Glomerular endothelial cell (primary cell): ENCODE data around the gene TMEM54. TPM values are rescaled to one million over a fixed set of nuclear protein-coding genes. Genes with fewer than 3 reads are reported as not detected.

ENCODE experiments used
- DNase-seq: peaks from one replicate; pipeline ENCODE4 v3.0.0-alpha.2; 2011; ENCODE audit warnings: low read depth, low spot score; ENCODE audit errors: extremely low read depth
- total RNA-seq: library from RNA; depleted of rRNA; stranded (reverse); fragments of >200 nt; gene quantifications from 2 replicates; pipeline ENCODE4 v1.2.3, GENCODE V29; 2015

TMEM54 gene
- total RNA-seq, 1 donor from 2014 or later = 45.4 TPM

DNA sequence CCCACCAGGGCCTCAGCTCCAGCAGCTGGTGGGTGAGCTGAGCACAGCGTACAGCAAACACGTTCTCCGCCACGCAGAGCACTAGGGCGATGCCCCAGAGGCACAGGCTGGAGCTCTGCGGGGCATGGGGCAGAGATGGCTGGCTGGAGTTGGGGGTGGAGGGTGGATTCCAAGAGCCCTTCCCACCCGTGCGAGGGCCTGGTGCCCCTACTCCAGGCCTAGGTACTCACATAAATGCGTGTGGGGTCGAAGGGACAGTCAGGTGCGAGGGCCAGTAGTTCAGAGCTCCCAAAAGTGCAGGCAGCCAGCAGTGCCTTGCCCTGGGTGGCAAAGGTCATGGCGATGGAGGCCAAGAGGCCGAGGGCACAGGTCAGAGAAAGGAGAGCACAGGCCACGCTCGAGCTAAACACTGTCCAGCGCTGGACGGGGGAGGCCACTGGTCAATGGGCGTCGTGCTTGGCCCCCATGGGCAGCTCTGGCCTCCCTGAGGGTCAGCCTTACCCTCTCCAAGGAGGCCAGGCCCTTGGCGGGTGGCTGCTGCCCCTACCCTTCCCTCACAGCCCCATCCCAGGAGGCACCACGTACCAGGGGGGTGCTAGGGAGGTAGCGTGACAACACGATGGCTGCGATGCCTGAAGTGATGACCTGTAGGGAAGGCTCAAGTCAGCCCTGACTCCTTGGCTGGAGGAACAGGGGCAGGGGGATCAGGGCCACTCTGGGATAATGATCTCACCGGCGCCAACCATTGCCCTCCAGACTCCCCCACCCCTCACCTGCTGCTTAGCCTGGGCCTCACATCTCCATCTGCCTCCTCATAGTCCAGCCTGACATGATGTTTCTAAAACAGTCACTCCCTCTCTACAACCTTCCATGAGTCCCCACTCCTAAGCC, 5.6 kb downstream of the TMEM54 start:
- no peak for DNase-seq

DNA sequence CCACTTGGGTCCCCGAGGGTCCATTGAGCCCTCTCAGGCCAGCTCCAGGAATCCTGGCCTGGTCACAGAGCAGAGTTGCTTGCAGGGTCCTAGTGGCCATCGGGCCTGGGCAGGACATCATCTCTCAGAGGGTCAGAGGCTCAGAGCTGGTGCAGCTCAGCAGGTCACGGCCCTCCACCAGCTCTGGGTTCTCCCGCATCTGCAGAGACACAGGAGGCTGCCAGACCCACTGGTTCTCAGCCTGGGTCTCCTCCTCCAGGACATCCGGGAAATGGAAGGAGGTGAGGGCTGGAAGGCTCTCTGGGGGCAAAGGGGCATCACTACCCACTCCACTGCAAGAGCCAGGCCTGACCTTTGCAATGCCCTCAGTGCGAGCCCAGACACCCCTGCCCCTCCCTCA, 6.5 kb downstream of the TMEM54 start:
- DNase-seq = no peak

DNA sequence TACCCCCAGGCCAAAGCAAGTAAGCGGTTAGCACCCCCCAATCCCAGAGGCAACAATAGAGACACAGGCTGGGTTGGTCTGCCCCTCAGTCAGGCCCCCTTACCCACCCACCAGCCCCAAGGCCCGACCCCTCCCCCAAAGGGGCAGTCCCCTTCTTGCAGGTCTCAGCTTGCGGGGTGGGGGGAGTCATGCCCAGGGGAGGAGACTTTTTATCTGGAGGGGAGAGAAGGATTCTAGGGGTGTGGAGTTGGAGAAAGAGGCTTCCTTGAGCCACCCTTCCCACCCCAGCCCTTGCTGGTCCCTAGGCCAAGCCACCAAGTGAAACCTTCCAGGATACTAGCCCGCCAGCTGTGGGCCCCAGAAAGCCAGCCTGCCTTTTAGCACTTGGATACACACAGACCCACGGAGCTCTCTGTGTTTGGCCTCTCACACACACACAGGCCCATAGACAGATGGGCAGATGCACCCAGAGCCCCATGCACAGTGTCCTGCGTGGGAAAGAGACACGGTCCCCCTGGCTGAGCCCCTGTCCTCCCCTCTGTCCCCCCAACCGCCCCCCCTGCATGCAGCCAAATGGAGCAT, 7.1 kb downstream of the TMEM54 start:
- DNase-seq = no peak

DNA sequence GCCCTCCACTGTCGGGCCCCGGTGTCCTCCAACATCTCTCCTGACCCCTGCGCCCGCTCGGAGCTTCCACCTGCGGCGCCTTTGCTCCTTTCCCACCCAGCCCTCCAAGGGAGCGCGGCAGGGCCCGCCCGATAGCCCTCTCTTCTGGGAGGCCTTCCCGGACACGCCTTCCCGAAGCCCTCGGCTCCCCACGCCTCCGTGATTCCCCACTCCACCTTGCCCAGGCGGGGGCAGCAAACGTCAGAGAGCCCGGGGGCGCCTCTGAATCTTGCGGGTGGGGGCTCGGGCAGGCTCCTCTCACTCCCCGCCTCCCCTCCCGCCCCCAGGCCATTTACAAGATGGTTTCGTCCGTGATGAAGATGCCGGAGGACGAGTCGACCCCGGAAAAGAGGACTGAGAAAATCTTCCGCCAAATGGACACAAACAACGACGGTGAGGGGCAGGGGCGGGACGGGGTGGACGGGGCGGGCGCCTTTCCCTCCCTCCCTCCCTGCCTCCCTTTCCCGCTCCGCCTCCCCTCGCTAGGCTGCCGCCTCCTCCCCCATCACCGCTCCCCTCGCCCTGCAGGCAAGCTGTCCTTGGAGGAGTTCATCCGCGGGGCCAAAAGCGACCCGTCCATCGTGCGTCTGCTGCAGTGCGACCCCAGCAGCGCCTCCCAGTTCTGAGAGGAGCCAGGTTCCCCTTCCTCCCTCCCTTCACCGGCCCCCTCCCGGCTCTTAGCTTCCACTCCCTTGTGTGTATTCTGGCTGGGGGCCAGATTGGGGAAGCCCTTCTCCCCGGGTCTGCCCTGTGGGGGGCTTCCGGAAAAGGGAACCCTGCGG, 7.8 kb downstream of the TMEM54 start:
- DNase-seq = no peak

DNA sequence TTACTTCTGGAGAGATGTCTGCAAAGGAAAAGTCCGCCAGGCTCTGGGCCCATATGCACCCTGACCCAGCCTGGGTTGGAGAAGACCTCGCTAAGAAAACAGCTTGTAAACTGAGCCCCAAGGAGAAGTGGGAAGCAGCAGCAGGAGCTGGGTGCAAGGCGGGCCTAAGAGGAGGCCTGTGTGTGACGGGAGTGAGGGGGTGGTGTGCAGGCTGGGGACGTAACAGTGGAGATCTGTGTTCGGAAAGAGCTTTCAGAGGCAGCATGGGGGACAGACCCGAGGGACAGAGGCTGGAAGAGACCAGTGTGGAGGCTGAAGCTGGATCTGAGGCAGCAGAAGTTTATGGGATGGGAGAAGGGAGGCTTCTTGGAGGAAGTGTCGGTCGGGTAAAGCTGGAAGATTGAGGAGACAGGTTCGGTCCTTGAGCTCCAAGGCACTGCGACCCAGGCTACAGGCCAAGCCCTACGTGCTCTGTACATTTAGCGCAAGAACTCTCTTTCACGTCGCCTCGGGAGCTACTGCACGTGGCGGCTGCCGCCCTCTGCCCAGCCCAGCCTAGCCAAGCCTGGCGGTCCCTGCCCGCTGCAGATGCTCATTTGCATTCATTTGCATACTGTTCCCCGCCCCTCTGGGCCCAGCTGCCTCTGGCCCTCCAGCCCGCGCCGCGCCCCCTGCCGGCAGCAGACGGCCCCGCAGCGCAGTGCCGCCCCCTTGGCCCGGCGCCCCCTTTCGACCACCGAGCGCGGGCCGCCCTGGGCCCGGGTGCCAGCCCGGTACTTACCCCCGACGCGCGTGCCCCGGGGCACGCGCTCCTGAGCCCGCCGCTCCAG, 8.6 kb downstream of the TMEM54 start:
- no peak for DNase-seq

DNA sequence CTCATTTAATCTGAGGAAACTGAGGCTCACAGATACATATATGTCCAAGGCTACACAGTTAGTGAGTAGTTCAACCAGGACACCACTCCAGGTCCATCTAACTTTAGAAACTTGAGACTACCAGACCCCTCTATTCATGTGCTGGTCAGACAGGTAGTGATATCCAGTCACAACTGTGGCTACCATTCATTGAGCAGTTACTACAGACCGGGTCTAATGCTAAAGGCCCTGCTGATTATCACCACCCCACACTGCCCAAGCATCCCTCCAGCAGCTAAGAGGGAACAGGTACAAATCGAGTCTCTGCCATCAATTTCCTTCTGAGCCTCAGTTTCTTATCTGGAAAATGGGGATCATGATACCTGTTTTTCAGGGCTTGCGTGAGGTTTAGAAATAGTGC, 9.6 kb downstream of the TMEM54 start:
- no peak for DNase-seq

DNA sequence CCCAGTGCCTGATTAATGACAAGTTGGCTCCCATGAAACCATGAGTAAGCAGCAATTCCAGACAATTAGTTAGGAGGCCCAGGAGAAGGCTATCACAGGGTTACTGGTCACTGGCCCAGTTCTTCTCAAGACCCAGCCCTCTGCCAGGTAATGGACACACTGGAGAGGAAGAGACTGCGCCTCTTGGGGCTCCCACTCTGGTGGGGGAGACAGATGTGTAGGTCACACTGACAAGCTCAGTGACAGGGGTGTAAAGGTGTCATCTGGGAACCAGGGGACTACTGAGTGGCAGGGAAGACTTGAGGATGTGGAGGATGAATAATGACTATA, 10.0 kb downstream of the TMEM54 start:
- no peak for DNase-seq

DNA sequence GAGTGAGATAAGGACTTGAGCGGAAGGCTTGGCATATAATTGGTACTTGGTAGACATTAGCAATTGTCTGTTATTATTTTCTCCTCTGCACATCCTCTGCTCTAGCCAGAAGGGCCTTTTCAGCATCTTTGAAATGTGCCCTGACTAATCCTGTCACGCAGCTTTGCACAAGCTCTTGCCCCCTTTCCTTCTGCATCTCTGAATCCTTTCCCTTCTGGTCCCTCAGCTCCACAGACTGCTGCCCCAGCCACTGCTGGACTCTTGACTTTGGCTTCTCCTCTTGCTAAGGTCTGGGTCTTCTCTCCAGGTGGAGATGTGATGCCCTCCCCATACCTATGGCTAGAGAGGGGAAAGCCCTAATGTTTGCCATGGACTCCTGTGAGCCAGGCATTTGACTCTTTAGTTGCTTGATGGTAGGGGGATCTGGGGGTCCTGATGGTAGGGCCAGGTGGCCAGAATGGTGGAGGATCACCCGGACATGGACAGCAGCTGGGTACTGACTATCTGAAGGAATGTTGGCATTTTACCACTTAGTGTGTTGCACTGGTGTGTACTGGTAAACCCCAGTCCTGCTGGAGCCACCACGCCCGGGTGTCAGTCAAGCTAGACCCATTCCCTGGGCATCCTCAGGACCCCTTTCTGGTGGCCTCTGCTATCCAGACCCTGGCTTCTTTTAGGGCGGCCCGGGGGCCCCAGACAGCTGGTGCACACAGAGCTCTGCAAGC, 10.5 kb downstream of the TMEM54 start:
- DNase-seq = no peak

DNA sequence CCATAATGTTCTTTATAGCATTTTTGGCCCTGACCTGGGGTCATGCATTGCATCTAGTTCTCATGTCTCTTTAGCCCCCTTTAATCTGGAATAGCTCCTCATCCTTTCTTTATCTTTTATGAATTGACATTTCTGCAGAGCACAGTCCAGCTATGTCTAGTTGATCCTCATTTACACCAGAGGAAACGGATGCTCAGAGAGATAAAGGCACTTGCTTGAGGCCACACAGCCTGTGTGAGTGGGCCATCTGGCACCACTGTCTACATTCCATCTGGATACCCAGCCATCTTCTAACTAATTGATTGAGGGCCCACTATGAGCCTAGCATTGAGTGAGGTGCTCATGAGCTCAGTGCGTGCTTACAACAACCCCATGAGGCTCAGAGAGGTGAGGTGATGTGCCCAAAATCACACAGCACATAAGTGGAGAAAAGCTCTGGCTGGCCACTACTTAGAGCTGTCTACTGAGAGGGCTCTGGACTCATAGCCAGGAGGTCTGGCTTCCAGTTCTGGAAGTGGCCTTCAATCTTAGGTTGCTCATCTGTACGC, 11.4 kb downstream of the TMEM54 start:
- no peak for DNase-seq

DNA sequence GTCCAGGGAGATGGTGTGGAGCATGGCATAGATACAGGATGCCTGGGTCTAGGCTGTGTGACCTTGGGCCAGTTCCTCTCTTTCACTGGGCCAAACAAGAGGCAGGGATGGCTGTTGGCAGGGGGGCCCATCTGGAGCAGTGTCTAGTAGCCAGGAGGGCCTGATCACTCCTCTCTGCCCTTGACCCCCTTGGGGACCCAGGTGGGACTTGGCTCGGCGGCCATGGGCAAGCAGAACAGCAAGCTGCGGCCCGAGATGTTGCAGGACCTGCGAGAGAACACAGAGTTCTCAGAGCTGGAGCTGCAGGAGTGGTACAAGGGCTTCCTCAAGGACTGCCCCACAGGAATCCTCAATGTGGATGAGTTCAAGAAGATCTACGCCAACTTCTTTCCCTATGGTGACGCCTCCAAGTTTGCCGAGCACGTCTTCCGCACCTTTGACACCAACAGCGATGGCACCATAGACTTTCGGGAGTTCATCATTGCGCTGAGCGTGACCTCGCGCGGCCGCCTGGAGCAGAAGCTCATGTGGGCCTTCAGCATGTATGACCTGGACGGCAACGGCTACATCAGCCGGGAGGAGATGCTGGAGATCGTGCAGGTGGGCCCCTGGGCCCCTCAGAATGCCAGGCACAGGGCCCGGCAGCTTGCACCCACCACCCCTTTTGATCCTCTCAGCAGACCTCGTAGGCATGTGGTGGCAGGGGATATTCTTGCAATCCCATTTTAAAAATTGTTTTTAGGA, 12.3 kb downstream of the TMEM54 start:
- no peak for DNase-seq

DNA sequence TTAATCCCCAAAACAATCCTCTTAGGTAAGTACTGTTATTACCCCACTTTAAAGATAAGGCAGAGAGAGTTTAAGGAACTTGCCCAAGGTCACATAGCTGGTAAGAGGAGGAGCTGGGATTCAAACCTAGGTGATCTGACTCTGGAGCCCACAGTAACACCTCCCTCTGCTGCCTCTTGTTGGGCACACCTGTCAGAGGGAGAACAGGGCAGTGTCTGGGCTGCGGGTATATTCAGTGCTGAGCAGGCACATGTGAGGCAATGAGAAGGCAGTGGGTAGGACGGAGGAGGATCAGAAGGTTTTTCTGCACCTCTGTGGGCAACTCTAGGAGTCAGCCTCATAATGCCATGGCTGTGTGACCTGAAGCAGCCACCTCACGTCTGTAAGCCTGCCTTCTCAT, 13.1 kb downstream of the TMEM54 start:
- DNase-seq = no peak

DNA sequence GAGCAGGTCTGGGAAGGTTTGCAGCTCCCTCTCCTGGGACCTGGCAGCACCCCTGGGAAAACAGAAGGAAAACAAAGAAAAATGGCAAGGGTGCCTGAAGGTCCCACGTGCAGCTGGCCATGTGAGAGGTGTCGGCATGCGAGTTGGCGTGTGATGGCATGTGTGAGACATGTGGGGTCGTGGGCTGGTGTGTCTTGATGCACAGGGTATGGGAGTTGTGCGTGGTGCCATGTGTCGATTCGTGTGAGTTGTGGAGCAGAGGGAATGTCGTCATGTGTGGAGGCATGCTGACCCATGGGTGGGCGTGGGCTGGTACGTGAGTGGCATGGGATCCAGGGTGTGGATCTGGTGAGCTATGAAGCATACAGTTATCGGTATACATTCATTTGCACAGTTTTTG, 13.6 kb downstream of the TMEM54 start:
- DNase-seq = no peak

DNA sequence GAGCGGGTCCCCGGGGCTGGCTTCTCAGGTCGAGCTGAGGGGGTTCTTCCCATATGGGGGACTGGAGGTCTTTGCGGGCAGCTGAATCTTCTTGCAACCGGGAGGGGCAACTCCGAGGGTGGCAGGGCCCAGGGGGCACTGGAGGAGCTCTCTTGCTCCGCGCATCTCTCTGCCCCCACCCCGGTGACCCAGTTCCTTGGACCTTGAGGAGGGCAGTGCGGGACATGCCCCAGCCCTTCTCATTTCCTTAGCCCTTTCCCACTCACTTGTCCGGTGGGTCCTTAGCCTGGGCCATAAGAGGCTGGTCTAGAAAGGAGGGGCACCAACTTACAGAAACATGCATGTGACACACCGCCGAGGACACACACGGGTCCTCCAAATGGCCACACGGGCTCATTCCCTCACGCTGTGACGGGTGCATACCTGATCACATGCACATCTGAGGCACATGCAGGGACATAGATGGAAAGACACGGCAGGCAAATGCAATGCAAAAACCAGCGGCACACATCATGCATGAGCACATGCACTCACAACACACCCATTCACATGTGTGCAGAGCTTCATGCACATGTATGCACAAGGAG, 14.3 kb downstream of the TMEM54 start:
- no peak for DNase-seq

DNA sequence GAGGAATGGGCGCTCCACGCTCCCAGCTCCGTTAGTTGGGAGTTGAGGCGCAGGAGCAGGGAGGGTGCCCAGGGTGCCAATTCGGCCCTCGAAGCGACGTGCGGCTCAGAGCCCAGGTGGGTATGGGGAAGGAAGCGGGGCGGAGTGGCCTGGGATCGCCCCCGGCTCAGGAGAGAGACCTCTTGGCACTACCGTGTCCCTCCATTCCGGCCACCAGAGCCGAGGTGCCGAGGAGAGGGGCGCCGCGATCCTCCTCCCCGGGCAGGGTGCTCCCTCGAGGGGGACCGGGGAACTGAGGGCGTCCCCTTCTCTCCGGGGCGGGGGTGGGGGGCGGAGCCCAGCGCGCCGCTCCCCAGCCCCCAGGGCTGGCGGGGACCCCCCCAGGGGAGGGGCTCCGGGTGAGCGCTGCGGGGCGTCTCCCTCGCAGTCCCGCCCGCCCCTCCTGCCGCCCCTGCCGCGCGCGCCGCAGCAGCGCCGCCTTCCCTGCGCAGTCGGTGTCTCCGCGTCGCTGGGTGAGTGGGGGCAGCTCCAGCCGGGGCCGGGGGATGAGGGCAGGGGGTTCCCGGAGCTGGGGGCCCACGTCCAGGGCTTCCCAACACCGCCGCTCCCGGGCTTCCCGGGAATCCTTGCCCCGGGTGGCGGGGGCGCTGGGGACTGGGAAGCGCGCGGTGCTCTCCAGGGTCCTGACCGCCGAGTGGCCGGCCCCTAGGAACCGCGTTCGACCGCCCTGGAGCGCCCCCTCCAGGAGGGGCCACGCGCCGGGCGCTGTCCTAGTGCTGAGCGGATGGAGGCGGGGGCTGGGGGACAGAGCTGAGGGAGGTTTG, 15.0 kb downstream of the TMEM54 start, which contains the start of gene HPCA:
HPCA (plus strand) TSS at position 488 of the 824 bp plus-strand sequence. CDS start 2,408 bp downstream, outside the sequence.
- no peak for DNase-seq

DNA sequence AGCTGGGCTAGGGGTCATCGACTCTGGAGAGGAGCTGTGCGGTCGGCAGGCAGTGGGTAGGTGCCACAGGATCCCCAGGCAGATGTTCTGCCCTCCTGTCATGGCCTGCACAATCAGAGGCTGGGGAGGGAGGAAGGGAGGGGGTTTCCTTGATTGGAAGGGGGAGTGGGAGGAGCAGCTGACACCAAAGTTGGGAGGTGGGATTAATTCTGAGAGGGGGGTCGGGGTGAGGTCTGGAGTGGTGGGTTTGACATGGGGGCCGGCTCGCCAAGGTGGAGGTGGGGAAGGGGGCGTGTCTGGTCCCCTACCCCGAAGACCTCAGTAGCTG, 15.5 kb downstream of the TMEM54 start:
- no peak for DNase-seq

DNA sequence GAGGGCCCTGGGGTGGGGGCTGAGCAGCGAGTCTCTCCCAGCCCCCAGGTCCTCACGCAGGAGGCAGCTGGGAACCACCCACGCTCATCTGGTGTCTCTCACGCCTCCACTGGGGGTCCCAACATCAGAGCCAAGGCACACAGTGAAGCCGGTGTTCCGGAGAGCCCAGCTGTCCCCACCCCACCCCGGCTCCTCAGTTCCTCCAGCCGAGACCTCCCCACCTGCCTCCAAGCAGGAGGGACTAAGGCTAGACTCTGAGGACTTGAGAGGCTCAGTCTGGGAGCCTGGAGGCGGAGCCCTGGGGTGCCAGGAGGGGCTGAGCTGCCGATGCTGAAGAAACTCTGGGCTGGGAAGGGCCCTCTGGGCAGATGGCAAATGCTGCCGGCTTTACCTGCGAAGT, 16.5 kb downstream of the TMEM54 start:
- no peak for DNase-seq

DNA sequence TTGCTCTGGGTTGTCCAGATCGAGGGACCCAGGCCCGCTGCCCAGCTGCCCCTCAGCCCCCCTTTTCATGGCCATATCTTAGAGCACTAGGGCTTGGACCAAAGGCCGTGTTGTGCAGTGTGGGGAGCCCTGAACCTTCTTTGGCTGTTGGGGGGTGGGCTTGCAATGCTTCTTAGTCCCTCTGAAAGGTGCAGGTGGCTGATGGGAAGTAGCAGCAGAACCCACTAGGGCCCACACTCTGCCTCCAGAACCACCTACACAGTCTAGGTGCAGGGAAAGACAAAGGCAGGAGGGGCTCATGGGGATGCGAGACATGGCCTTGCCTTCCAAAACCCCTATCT, 17.2 kb downstream of the TMEM54 start:
- DNase-seq = no peak
